ENCODE data around the gene TRAPPC3L.

The TRAPPC3L gene

GRCh38 chr6:116447496-116448011 lies 97.9 kb downstream of the TRAPPC3L start:
- no peak overlapping the region for H2AFZ ChIP-seq (ENCODE audit: low read depth, low read length)
- no peaks in the 10 kb centered on the region for H3K36me3 ChIP-seq (ENCODE audit: insufficient read depth, low read length)
- H4K20me1 ChIP-seq (ENCODE audit: insufficient read depth, low read length), result no peaks in the 10 kb centered on the region
- ATAC-seq (ENCODE audit: insufficient read depth, low read depth) (no peak), DNase-seq (no peak)
- H3K4me3 ChIP-seq (ENCODE audit: low read depth in 1 of 2, low read length in 2 of 2), result no peak overlapping the region
- H3K9ac ChIP-seq (ENCODE audit: low read depth, low read length), result no peak overlapping the region
- no peaks in the 10 kb centered on the region for H3K9me3 ChIP-seq (ENCODE audit: insufficient read depth, low read length, severe bottlenecking)
- no peak overlapping the region for H3K27ac ChIP-seq (ENCODE audit: low read length)
- no peaks in the 10 kb centered on the region for H3K79me2 ChIP-seq (ENCODE audit: insufficient read depth, low read length)
- peaks cover 16% of the 10 kb centered on the region for H3K4me1 ChIP-seq (ENCODE audit: insufficient read depth, low read length)
- H3K4me2 ChIP-seq (ENCODE audit: insufficient read depth, low read length), result no peak overlapping the region
- H3K27me3 ChIP-seq (ENCODE audit: insufficient read depth, low read length, poor library complexity), result no peaks in the 10 kb centered on the region
- TF ChIP-seq CTCF (IDR thresholded peaks at IDR 0.05; ENCODE audit: borderline replicate concordance, extremely low read depth, low read length, poor library complexity, severe bottlenecking) (no peak), EZH2 (IDR thresholded peaks at IDR 0.05; ENCODE audit: borderline replicate concordance, low read depth, low read length, severe bottlenecking) (no peak)

- peaks cover 16% of the 10 kb centered on the region for H3K4me1 ChIP-seq (ENCODE audit: insufficient read depth, low read length)
- H4K20me1 ChIP-seq (ENCODE audit: insufficient read depth, low read length), result no peaks in the 10 kb centered on the region
- DNase-seq (no peak), ATAC-seq (ENCODE audit: insufficient read depth, low read depth) (no peak)
- H3K4me3 ChIP-seq (ENCODE audit: low read depth in 1 of 2, low read length in 2 of 2), result no peak overlapping the region
- no peak overlapping the region for H2AFZ ChIP-seq (ENCODE audit: low read depth, low read length)
- H3K79me2 ChIP-seq (ENCODE audit: insufficient read depth, low read length), result no peaks in the 10 kb centered on the region
- no peak overlapping the region for H3K9ac ChIP-seq (ENCODE audit: low read depth, low read length)
- H3K27me3 ChIP-seq (ENCODE audit: insufficient read depth, low read length, poor library complexity), result no peaks in the 10 kb centered on the region
- no peak overlapping the region for H3K27ac ChIP-seq (ENCODE audit: low read length)
- H3K36me3 ChIP-seq (ENCODE audit: insufficient read depth, low read length), result no peaks in the 10 kb centered on the region
- no peak overlapping the region for H3K4me2 ChIP-seq (ENCODE audit: insufficient read depth, low read length)
- TF ChIP-seq CTCF (IDR thresholded peaks at IDR 0.05; ENCODE audit: borderline replicate concordance, extremely low read depth, low read length, poor library complexity, severe bottlenecking) (no peak), EZH2 (IDR thresholded peaks at IDR 0.05; ENCODE audit: borderline replicate concordance, low read depth, low read length, severe bottlenecking) (no peak)
- no peaks in the 10 kb centered on the region for H3K9me3 ChIP-seq (ENCODE audit: insufficient read depth, low read length, severe bottlenecking)
Measured at GRCh38 chr6:116447052-116447451, 98.4 kb downstream of the TRAPPC3L start.

GRCh38 chr6:116446399-116446798 lies 99.1 kb downstream of the TRAPPC3L start:
- TF ChIP-seq EZH2 (IDR thresholded peaks at IDR 0.05; ENCODE audit: borderline replicate concordance, low read depth, low read length, severe bottlenecking) (no peak), CTCF (IDR thresholded peaks at IDR 0.05; ENCODE audit: borderline replicate concordance, extremely low read depth, low read length, poor library complexity, severe bottlenecking) (no peak)
- Histone ChIP-seq H3K4me1 (ENCODE audit: insufficient read depth, low read length) (peaks cover 16% of the 10 kb centered on the region), H3K9me3 (ENCODE audit: insufficient read depth, low read length, severe bottlenecking) (no peaks in the 10 kb centered on the region), H3K9ac (ENCODE audit: low read depth, low read length) (no peak overlapping the region), H2AFZ (ENCODE audit: low read depth, low read length) (no peak overlapping the region), H3K79me2 (ENCODE audit: insufficient read depth, low read length) (no peaks in the 10 kb centered on the region), H3K27ac (ENCODE audit: low read length) (no peak overlapping the region), H3K36me3 (ENCODE audit: insufficient read depth, low read length) (no peaks in the 10 kb centered on the region), H4K20me1 (ENCODE audit: insufficient read depth, low read length) (no peaks in the 10 kb centered on the region), H3K4me2 (ENCODE audit: insufficient read depth, low read length) (no peak overlapping the region), H3K4me3 (ENCODE audit: low read depth in 1 of 2, low read length in 2 of 2) (no peak overlapping the region), H3K27me3 (ENCODE audit: insufficient read depth, low read length, poor library complexity) (no peaks in the 10 kb centered on the region)
- DNase-seq, result no peak
- ATAC-seq (ENCODE audit: insufficient read depth, low read depth), result no peak

- peak; percentile 77 for ATAC-seq (ENCODE audit: insufficient read depth, low read depth)
- H3K4me1 ChIP-seq (ENCODE audit: insufficient read depth, low read length), result peaks cover 12% of the 10 kb centered on the region
- H2AFZ ChIP-seq (ENCODE audit: low read depth, low read length), result no peak overlapping the region
- no peak overlapping the region for H3K4me2 ChIP-seq (ENCODE audit: insufficient read depth, low read length)
- no peaks in the 10 kb centered on the region for H3K36me3 ChIP-seq (ENCODE audit: insufficient read depth, low read length)
- H3K4me3 ChIP-seq (ENCODE audit: low read depth in 1 of 2, low read length in 2 of 2), result no peak overlapping the region
- no peaks in the 10 kb centered on the region for H3K27me3 ChIP-seq (ENCODE audit: insufficient read depth, low read length, poor library complexity)
- DNase-seq, result peak; percentile 53
- no peak for TF ChIP-seq CTCF (IDR thresholded peaks at IDR 0.05; ENCODE audit: borderline replicate concordance, extremely low read depth, low read length, poor library complexity, severe bottlenecking)
- no peak for TF ChIP-seq EZH2 (IDR thresholded peaks at IDR 0.05; ENCODE audit: borderline replicate concordance, low read depth, low read length, severe bottlenecking)
- H4K20me1 ChIP-seq (ENCODE audit: insufficient read depth, low read length), result no peaks in the 10 kb centered on the region
- H3K27ac ChIP-seq (ENCODE audit: low read length), result no peak overlapping the region
- H3K79me2 ChIP-seq (ENCODE audit: insufficient read depth, low read length), result no peaks in the 10 kb centered on the region
- no peaks in the 10 kb centered on the region for H3K9me3 ChIP-seq (ENCODE audit: insufficient read depth, low read length, severe bottlenecking)
- H3K9ac ChIP-seq (ENCODE audit: low read depth, low read length), result no peak overlapping the region
Measured at GRCh38 chr6:116445102-116445501, 100.4 kb downstream of the TRAPPC3L start.
